ENCODE data around the gene DHODH. TPM values are rescaled to one million over a fixed set of nuclear protein-coding genes. Genes with fewer than 3 reads are reported as not detected.
"Not testable (repeated sequence)": the region's sequence is repeated elsewhere in the genome, so short reads cannot be mapped to it uniquely, and the experiment has no call there.

Gene DHODH
- total and polyA plus RNA-seq, 4 donors: 14.4 to 150 (median 79.4) TPM

- no peak overlapping the region for H3K4me3 ChIP-seq (ENCODE audit: low read depth in 1 of 3, low read length in 3 of 3)
- no peak for DNase-seq (ENCODE audit: low spot score)
- no peak overlapping the region for H3K9ac ChIP-seq (ENCODE audit: low read depth in 1 of 2, low read length in 2 of 2)
- H3K9me3 ChIP-seq (ENCODE audit: control insufficient read depth in 4 of 4, low read length in 3 of 4): no peaks in the 10 kb centered on the region
- peaks cover 0 to 38% (median 35%) of the 10 kb centered on the region in 4 donors for H3K36me3 ChIP-seq (ENCODE audit: control insufficient read depth in 4 of 4, insufficient read depth in 3 of 4, low read depth in 1 of 4, low read length in 3 of 4)
- H3K27ac ChIP-seq (ENCODE audit: low read depth in 1 of 2, low read length in 2 of 2): no peak overlapping the region
- 60% methylated on average over 12 of the region's 12 CpGs for WGBS
- H3K4me1 ChIP-seq (ENCODE audit: control insufficient read depth in 4 of 4, insufficient read depth in 4 of 4, low read length in 3 of 4): peaks cover 0 to 3% (median 1%) of the 10 kb centered on the region in 4 donors
- no peaks in the 10 kb centered on the region for H3K27me3 ChIP-seq (ENCODE audit: control insufficient read depth in 4 of 4, insufficient read depth in 4 of 4, low read length in 3 of 4)
- TF ChIP-seq SP1 (IDR thresholded peaks at IDR 0.05) (peak; percentile 33), FOXA1 (IDR thresholded peaks at IDR 0.05) (no peak), HNF4A (conservative IDR thresholded peaks at IDR 0.05) (peak in 1 of 2 donors; percentile 8), RAD21 (IDR thresholded peaks at IDR 0.05) (peak in 1 of 2 donors; percentile 4), RXRA (IDR thresholded peaks at IDR 0.05) (no peak), GABPA (IDR thresholded peaks at IDR 0.05 in 1 of 2, conservative IDR thresholded peaks at IDR 0.05 in 1 of 2) (no peak)
- TF ChIP-seq, protein P1, sequence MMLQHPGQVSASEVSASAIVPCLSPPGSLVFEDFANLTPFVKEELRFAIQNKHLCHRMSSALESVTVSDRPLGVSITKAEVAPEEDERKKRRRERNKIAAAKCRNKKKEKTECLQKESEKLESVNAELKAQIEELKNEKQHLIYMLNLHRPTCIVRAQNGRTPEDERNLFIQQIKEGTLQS (IDR thresholded peaks at IDR 0.05): no peak
- TF ChIP-seq, protein P2, sequence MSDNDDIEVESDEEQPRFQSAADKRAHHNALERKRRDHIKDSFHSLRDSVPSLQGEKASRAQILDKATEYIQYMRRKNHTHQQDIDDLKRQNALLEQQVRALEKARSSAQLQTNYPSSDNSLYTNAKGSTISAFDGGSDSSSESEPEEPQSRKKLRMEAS (IDR thresholded peaks at IDR 0.05): no peak
- TF ChIP-seq, protein P3, sequence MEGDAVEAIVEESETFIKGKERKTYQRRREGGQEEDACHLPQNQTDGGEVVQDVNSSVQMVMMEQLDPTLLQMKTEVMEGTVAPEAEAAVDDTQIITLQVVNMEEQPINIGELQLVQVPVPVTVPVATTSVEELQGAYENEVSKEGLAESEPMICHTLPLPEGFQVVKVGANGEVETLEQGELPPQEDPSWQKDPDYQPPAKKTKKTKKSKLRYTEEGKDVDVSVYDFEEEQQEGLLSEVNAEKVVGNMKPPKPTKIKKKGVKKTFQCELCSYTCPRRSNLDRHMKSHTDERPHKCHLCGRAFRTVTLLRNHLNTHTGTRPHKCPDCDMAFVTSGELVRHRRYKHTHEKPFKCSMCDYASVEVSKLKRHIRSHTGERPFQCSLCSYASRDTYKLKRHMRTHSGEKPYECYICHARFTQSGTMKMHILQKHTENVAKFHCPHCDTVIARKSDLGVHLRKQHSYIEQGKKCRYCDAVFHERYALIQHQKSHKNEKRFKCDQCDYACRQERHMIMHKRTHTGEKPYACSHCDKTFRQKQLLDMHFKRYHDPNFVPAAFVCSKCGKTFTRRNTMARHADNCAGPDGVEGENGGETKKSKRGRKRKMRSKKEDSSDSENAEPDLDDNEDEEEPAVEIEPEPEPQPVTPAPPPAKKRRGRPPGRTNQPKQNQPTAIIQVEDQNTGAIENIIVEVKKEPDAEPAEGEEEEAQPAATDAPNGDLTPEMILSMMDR (IDR thresholded peaks at IDR 0.05; ENCODE audit: low read depth, low read length, missing input control): no peak
These were observed 64.2 kb downstream of the DHODH start for GRCh38 chr16:72072514-72073342.

DNA sequence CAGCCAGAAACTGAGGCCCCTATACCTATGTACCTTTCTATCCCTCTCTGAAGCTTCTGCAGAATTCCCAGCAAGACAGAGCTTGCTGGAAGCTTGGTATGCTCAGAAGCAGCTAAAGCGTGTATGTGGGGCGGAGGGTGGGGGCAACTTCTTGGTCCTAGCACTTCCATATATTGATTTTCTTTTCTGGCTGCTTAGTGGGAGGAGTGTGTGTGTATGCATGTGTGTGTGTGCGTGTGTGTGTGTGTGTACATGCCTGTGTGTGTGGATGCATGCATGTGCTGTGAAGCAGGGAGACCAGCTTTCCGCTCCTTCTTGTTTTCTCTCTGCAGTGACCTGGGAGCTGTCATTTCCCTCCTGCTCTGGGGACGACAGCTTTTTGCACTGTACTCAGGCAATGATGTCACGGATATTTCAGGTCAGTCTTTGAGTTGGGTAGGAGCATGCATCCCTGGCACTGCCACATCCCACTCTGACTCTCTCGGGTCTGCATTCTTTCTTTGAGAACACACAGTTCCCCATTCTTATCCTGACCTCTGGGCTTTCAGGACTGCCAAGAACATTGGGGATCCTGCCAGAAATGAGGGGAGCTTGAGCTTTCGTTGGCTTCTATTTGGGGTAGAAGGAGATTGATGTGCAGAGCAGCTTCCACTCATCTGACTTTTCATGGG lies 65.2 kb downstream of the DHODH start:
- Histone ChIP-seq H3K4me3 (ENCODE audit: low read depth in 1 of 3, low read length in 3 of 3) (no peak overlapping the region), H3K9ac (ENCODE audit: low read depth in 1 of 2, low read length in 2 of 2) (no peak overlapping the region), H3K27me3 (ENCODE audit: control insufficient read depth in 4 of 4, insufficient read depth in 4 of 4, low read length in 3 of 4) (no peaks in the 10 kb centered on the region), H3K4me1 (ENCODE audit: control insufficient read depth in 4 of 4, insufficient read depth in 4 of 4, low read length in 3 of 4) (no peaks in the 10 kb centered on the region), H3K36me3 (ENCODE audit: control insufficient read depth in 4 of 4, insufficient read depth in 3 of 4, low read depth in 1 of 4, low read length in 3 of 4) (peaks cover 0 to 35% (median 34%) of the 10 kb centered on the region in 4 donors), H3K27ac (ENCODE audit: low read depth in 1 of 2, low read length in 2 of 2) (no peak overlapping the region), H3K9me3 (ENCODE audit: control insufficient read depth in 4 of 4, low read length in 3 of 4) (no peaks in the 10 kb centered on the region)
- TF ChIP-seq SP1 (IDR thresholded peaks at IDR 0.05) (peak; percentile 30), NR2F2 (IDR thresholded peaks at IDR 0.05) (peak; percentile 80), RXRA (IDR thresholded peaks at IDR 0.05) (no peak)
- 63% methylated on average over 8 of the region's 8 CpGs for WGBS
- DNase-seq (ENCODE audit: low spot score): no peak

GRCh38 chr16:72075067-72075466 lies 66.5 kb downstream of the DHODH start:
- not testable (repeated sequence) for H3K27me3 ChIP-seq (ENCODE audit: control insufficient read depth in 4 of 4, insufficient read depth in 4 of 4, low read length in 3 of 4); H3K27ac ChIP-seq (ENCODE audit: low read depth in 1 of 2, low read length in 2 of 2); H3K4me3 ChIP-seq (ENCODE audit: low read depth in 1 of 3, low read length in 3 of 3); H3K9me3 ChIP-seq (ENCODE audit: control insufficient read depth in 4 of 4, low read length in 3 of 4); H3K9ac ChIP-seq (ENCODE audit: low read depth in 1 of 2, low read length in 2 of 2); H3K4me1 ChIP-seq (ENCODE audit: control insufficient read depth in 4 of 4, insufficient read depth in 4 of 4, low read length in 3 of 4); DNase-seq (ENCODE audit: low spot score)
- H3K36me3 ChIP-seq (ENCODE audit: control insufficient read depth in 4 of 4, insufficient read depth in 3 of 4, low read depth in 1 of 4, low read length in 3 of 4): peaks cover 0 to 32% (median 30%) of the 10 kb centered on the region in 4 donors
- 76% methylated on average over 2 of the region's 6 CpGs for WGBS

Small RNA genes within 50 kb of the gene (small RNA-seq; reads per million reads assigned to genes)
- gene RPL39P31: not detected

Other genes with a start within 250 kb of the DHODH start
- 10 to 100 TPM; 41.9 to 64.4 TPM for gene AP1G1, start 199.9 kb upstream of the DHODH start, total RNA-seq
- gene AP1G1, start 199.9 kb upstream of the DHODH start, polyA plus RNA-seq: 10 to 100 TPM; 11.4 to 23.8 TPM
- 10 to 100 TPM; 10.7 to 15.0 TPM for gene ATXN1L, start 162.8 kb upstream of the DHODH start, total RNA-seq
- gene ATXN1L, start 162.8 kb upstream of the DHODH start, polyA plus RNA-seq: 1 to 10 TPM; 5.7 to 6.3 TPM
- gene ZNF821, start 124.6 kb upstream of the DHODH start, total RNA-seq: 1 to 10 TPM; 1.9 to 2.1 TPM
- 1 to 10 TPM; 1.0 to 3.0 TPM for gene ZNF821, start 124.6 kb upstream of the DHODH start, polyA plus RNA-seq
- 10 to 100 TPM; 65.4 to 95.3 TPM for gene IST1, start 113.2 kb upstream of the DHODH start, total RNA-seq
- 10 to 100 TPM; 33.8 to 41.7 TPM for gene IST1, start 113.2 kb upstream of the DHODH start, polyA plus RNA-seq
- 1 to 10 TPM; 1.2 to 3.3 TPM for gene PKD1L3, start 8.3 kb upstream of the DHODH start, total RNA-seq
- gene PKD1L3, start 8.3 kb upstream of the DHODH start, polyA plus RNA-seq: under 1 TPM; 0.15 to 0.57 TPM
- over 10,000 TPM; 13,922 to 117,679 TPM for gene HP, start 45.8 kb downstream of the DHODH start, total RNA-seq
- over 10,000 TPM; 42,039 to 64,932 TPM for gene HP, start 45.8 kb downstream of the DHODH start, polyA plus RNA-seq
- gene HPR, start 54.5 kb downstream of the DHODH start, total RNA-seq: 100 to 1,000 TPM in 1 of 2 donors, 10 to 100 TPM in 1; 94.5 to 129 TPM
- 1,000 to 10,000 TPM in 1 of 2 donors, 100 to 1,000 TPM in 1; 201 to 1,958 TPM for gene HPR, start 54.5 kb downstream of the DHODH start, polyA plus RNA-seq
- gene TXNL4B, start 84.9 kb downstream of the DHODH start, total RNA-seq: 10 to 100 TPM in 1 of 2 donors, 1 to 10 TPM in 1; 5.0 to 11.6 TPM
- 1 to 10 TPM; 6.6 to 8.4 TPM for gene TXNL4B, start 84.9 kb downstream of the DHODH start, polyA plus RNA-seq
- 10 to 100 TPM; 27.5 to 40.9 TPM for gene DHX38, start 85.1 kb downstream of the DHODH start, total RNA-seq
- gene DHX38, start 85.1 kb downstream of the DHODH start, polyA plus RNA-seq: 10 to 100 TPM; 13.9 to 17.9 TPM
- gene PMFBP1, start 163.4 kb downstream of the DHODH start, total RNA-seq: 1 to 10 TPM in 1 of 2 donors, under 1 TPM in 1; 0.17 to 1.4 TPM
- under 1 TPM; 0.06 to 0.42 TPM for gene PMFBP1, start 163.4 kb downstream of the DHODH start, polyA plus RNA-seq

Measured in liver (tissue), 10 donors.